ENCODE results near the gene CHST2.
"Not testable (repeated sequence)": the region's sequence is repeated elsewhere in the genome, so short reads cannot be mapped to it uniquely, and the experiment has no call there.

The CHST2 gene

GRCh38 chr3:143165211-143165610 lies 45.6 kb downstream of the CHST2 start:
- Histone ChIP-seq H3K27me3 (ENCODE audit: control insufficient read depth in 2 of 2, insufficient read depth in 2 of 2, low read length in 2 of 2) (no peaks in the 10 kb centered on the region), H3K36me3 (ENCODE audit: control insufficient read depth in 2 of 2, insufficient read depth in 2 of 2, low read length in 2 of 2) (no peaks in the 10 kb centered on the region), H3K9me3 (ENCODE audit: control insufficient read depth in 2 of 2, low read length in 2 of 2) (no peaks in the 10 kb centered on the region), H3K9ac (ENCODE audit: low read depth in 1 of 2, low read length in 2 of 2) (no peak overlapping the region), H3K4me3 (ENCODE audit: low read length in 2 of 2) (no peak overlapping the region), H3K4me1 (ENCODE audit: control insufficient read depth in 2 of 2, insufficient read depth in 2 of 2, low read length in 2 of 2) (peaks cover 0 to 1% of the 10 kb centered on the region in 2 donors), H3K27ac (ENCODE audit: low read depth in 2 of 2, low read length in 2 of 2) (peak overlapping the region in 1 of 2 donors; percentile 0)

GRCh38 chr3:143165612-143166285 lies 46.2 kb downstream of the CHST2 start:
- H3K4me1 ChIP-seq (ENCODE audit: control insufficient read depth in 2 of 2, insufficient read depth in 2 of 2, low read length in 2 of 2); H3K9me3 ChIP-seq (ENCODE audit: control insufficient read depth in 2 of 2, low read length in 2 of 2); H3K9ac ChIP-seq (ENCODE audit: low read depth in 1 of 2, low read length in 2 of 2); H3K4me3 ChIP-seq (ENCODE audit: low read length in 2 of 2); H3K27me3 ChIP-seq (ENCODE audit: control insufficient read depth in 2 of 2, insufficient read depth in 2 of 2, low read length in 2 of 2); H3K36me3 ChIP-seq (ENCODE audit: control insufficient read depth in 2 of 2, insufficient read depth in 2 of 2, low read length in 2 of 2): not testable (repeated sequence)
- H3K27ac ChIP-seq (ENCODE audit: low read depth in 2 of 2, low read length in 2 of 2): peak overlapping the region in 1 of 2 donors; percentile 0

GRCh38 chr3:143166376-143166775 lies 46.8 kb downstream of the CHST2 start:
- no peaks in the 10 kb centered on the region for H3K36me3 ChIP-seq (ENCODE audit: control insufficient read depth in 2 of 2, insufficient read depth in 2 of 2, low read length in 2 of 2)
- H3K9ac ChIP-seq (ENCODE audit: low read depth in 1 of 2, low read length in 2 of 2): no peak overlapping the region
- peaks cover 0 to 6% of the 10 kb centered on the region in 2 donors for H3K4me1 ChIP-seq (ENCODE audit: control insufficient read depth in 2 of 2, insufficient read depth in 2 of 2, low read length in 2 of 2)
- H3K27me3 ChIP-seq (ENCODE audit: control insufficient read depth in 2 of 2, insufficient read depth in 2 of 2, low read length in 2 of 2): no peaks in the 10 kb centered on the region
- H3K4me3 ChIP-seq (ENCODE audit: low read length in 2 of 2): no peak overlapping the region
- no peak overlapping the region for H3K27ac ChIP-seq (ENCODE audit: low read depth in 2 of 2, low read length in 2 of 2)
- H3K9me3 ChIP-seq (ENCODE audit: control insufficient read depth in 2 of 2, low read length in 2 of 2): no peaks in the 10 kb centered on the region

- H3K4me1 ChIP-seq (ENCODE audit: control insufficient read depth in 2 of 2, insufficient read depth in 2 of 2, low read length in 2 of 2): peaks cover 0 to 6% of the 10 kb centered on the region in 2 donors
- no peaks in the 10 kb centered on the region for H3K36me3 ChIP-seq (ENCODE audit: control insufficient read depth in 2 of 2, insufficient read depth in 2 of 2, low read length in 2 of 2)
- H3K27ac ChIP-seq (ENCODE audit: low read depth in 2 of 2, low read length in 2 of 2): no peak overlapping the region
- no peaks in the 10 kb centered on the region for H3K27me3 ChIP-seq (ENCODE audit: control insufficient read depth in 2 of 2, insufficient read depth in 2 of 2, low read length in 2 of 2)
- no peaks in the 10 kb centered on the region for H3K9me3 ChIP-seq (ENCODE audit: control insufficient read depth in 2 of 2, low read length in 2 of 2)
- H3K9ac ChIP-seq (ENCODE audit: low read depth in 1 of 2, low read length in 2 of 2): no peak overlapping the region
- no peak overlapping the region for H3K4me3 ChIP-seq (ENCODE audit: low read length in 2 of 2)
These were observed 48.6 kb downstream of the CHST2 start for GRCh38 chr3:143167969-143168854.

- peaks cover 0 to 6% of the 10 kb centered on the region in 2 donors for H3K4me1 ChIP-seq (ENCODE audit: control insufficient read depth in 2 of 2, insufficient read depth in 2 of 2, low read length in 2 of 2)
These were observed 49.3 kb downstream of the CHST2 start for GRCh38 chr3:143168855-143169192.

GRCh38 chr3:143170074-143170473 lies 50.5 kb downstream of the CHST2 start:
- Histone ChIP-seq H3K36me3 (ENCODE audit: control insufficient read depth in 2 of 2, insufficient read depth in 2 of 2, low read length in 2 of 2) (no peaks in the 10 kb centered on the region), H3K4me1 (ENCODE audit: control insufficient read depth in 2 of 2, insufficient read depth in 2 of 2, low read length in 2 of 2) (peaks cover 0 to 6% of the 10 kb centered on the region in 2 donors), H3K27me3 (ENCODE audit: control insufficient read depth in 2 of 2, insufficient read depth in 2 of 2, low read length in 2 of 2) (no peaks in the 10 kb centered on the region), H3K9ac (ENCODE audit: low read depth in 1 of 2, low read length in 2 of 2) (no peak overlapping the region), H3K4me3 (ENCODE audit: low read length in 2 of 2) (no peak overlapping the region), H3K27ac (ENCODE audit: low read depth in 2 of 2, low read length in 2 of 2) (peak overlapping the region; percentile 46 to 56), H3K9me3 (ENCODE audit: control insufficient read depth in 2 of 2, low read length in 2 of 2) (no peaks in the 10 kb centered on the region)

More at GRCh38 chr3:143168855-143169192, 49.3 kb downstream of the CHST2 start:
- no peak overlapping the region for H3K4me3 ChIP-seq (ENCODE audit: low read length in 2 of 2)
- no peak overlapping the region for H3K27ac ChIP-seq (ENCODE audit: low read depth in 2 of 2, low read length in 2 of 2)
- H3K36me3 ChIP-seq (ENCODE audit: control insufficient read depth in 2 of 2, insufficient read depth in 2 of 2, low read length in 2 of 2): no peaks in the 10 kb centered on the region
- H3K27me3 ChIP-seq (ENCODE audit: control insufficient read depth in 2 of 2, insufficient read depth in 2 of 2, low read length in 2 of 2): no peaks in the 10 kb centered on the region
- no peaks in the 10 kb centered on the region for H3K9me3 ChIP-seq (ENCODE audit: control insufficient read depth in 2 of 2, low read length in 2 of 2)
- no peak overlapping the region for H3K9ac ChIP-seq (ENCODE audit: low read depth in 1 of 2, low read length in 2 of 2)

GRCh38 chr3:143170676-143171075 lies 51.1 kb downstream of the CHST2 start:
- no peaks in the 10 kb centered on the region for H3K36me3 ChIP-seq (ENCODE audit: control insufficient read depth in 2 of 2, insufficient read depth in 2 of 2, low read length in 2 of 2)
- no peak overlapping the region for H3K4me3 ChIP-seq (ENCODE audit: low read length in 2 of 2)
- no peak overlapping the region for H3K9ac ChIP-seq (ENCODE audit: low read depth in 1 of 2, low read length in 2 of 2)
- peaks cover 0 to 6% of the 10 kb centered on the region in 2 donors for H3K4me1 ChIP-seq (ENCODE audit: control insufficient read depth in 2 of 2, insufficient read depth in 2 of 2, low read length in 2 of 2)
- no peaks in the 10 kb centered on the region for H3K27me3 ChIP-seq (ENCODE audit: control insufficient read depth in 2 of 2, insufficient read depth in 2 of 2, low read length in 2 of 2)
- H3K27ac ChIP-seq (ENCODE audit: low read depth in 2 of 2, low read length in 2 of 2): peak overlapping the region in 1 of 2 donors; percentile 56
- no peaks in the 10 kb centered on the region for H3K9me3 ChIP-seq (ENCODE audit: control insufficient read depth in 2 of 2, low read length in 2 of 2)

GRCh38 chr3:143171141-143171980 lies 51.8 kb downstream of the CHST2 start:
- no peak overlapping the region for H3K4me3 ChIP-seq (ENCODE audit: low read length in 2 of 2)
- no peaks in the 10 kb centered on the region for H3K9me3 ChIP-seq (ENCODE audit: control insufficient read depth in 2 of 2, low read length in 2 of 2)
- H3K36me3 ChIP-seq (ENCODE audit: control insufficient read depth in 2 of 2, insufficient read depth in 2 of 2, low read length in 2 of 2): no peaks in the 10 kb centered on the region
- H3K9ac ChIP-seq (ENCODE audit: low read depth in 1 of 2, low read length in 2 of 2): no peak overlapping the region
- H3K4me1 ChIP-seq (ENCODE audit: control insufficient read depth in 2 of 2, insufficient read depth in 2 of 2, low read length in 2 of 2): peaks cover 0 to 6% of the 10 kb centered on the region in 2 donors
- no peaks in the 10 kb centered on the region for H3K27me3 ChIP-seq (ENCODE audit: control insufficient read depth in 2 of 2, insufficient read depth in 2 of 2, low read length in 2 of 2)
- peak overlapping the region in 1 of 2 donors; percentile 56 for H3K27ac ChIP-seq (ENCODE audit: low read depth in 2 of 2, low read length in 2 of 2)

- Histone ChIP-seq H3K36me3 (ENCODE audit: control insufficient read depth in 2 of 2, insufficient read depth in 2 of 2, low read length in 2 of 2) (no peaks in the 10 kb centered on the region), H3K4me3 (ENCODE audit: low read length in 2 of 2) (no peak overlapping the region), H3K9ac (ENCODE audit: low read depth in 1 of 2, low read length in 2 of 2) (no peak overlapping the region), H3K4me1 (ENCODE audit: control insufficient read depth in 2 of 2, insufficient read depth in 2 of 2, low read length in 2 of 2) (peaks cover 0 to 6% of the 10 kb centered on the region in 2 donors), H3K27ac (ENCODE audit: low read depth in 2 of 2, low read length in 2 of 2) (peak overlapping the region in 1 of 2 donors; percentile 18), H3K27me3 (ENCODE audit: control insufficient read depth in 2 of 2, insufficient read depth in 2 of 2, low read length in 2 of 2) (no peaks in the 10 kb centered on the region), H3K9me3 (ENCODE audit: control insufficient read depth in 2 of 2, low read length in 2 of 2) (no peaks in the 10 kb centered on the region)
These were observed 52.7 kb downstream of the CHST2 start for GRCh38 chr3:143172062-143172794.

All from mucosa of rectum (tissue), 2 donors.